GM12874 (cell line): ENCODE measurements around the gene MXD3.

Experiments
- TF ChIP-seq, protein P1 (sequence below): IDR thresholded peaks from 2 replicates; pipeline ENCODE4 v1.5.1; 2011; ENCODE audit warnings: low read depth, mild to moderate bottlenecking, control low read depth, low read length, moderate library complexity; ENCODE audit not compliant: insufficient read depth

Gene MXD3

DNA sequence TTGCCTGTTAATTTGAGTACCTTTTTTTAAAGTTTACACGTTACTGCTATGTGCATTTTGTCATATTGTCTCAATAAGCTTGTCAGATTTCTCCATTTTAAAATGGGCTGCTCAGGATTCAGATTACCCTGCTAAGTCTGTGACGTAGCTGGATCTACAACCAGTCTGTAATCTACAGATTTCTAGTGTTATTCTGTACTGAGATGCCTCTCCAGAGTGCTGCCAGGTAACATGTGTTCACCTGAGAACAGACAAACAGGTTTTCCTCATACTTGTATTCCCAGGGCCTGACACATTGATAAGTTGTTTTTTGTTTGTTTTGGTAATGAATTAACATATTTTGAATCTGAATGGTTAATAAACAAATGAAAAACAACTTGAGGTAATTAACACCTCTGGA, 23.5 kb downstream of the MXD3 start:
- TF ChIP-seq, protein P1, sequence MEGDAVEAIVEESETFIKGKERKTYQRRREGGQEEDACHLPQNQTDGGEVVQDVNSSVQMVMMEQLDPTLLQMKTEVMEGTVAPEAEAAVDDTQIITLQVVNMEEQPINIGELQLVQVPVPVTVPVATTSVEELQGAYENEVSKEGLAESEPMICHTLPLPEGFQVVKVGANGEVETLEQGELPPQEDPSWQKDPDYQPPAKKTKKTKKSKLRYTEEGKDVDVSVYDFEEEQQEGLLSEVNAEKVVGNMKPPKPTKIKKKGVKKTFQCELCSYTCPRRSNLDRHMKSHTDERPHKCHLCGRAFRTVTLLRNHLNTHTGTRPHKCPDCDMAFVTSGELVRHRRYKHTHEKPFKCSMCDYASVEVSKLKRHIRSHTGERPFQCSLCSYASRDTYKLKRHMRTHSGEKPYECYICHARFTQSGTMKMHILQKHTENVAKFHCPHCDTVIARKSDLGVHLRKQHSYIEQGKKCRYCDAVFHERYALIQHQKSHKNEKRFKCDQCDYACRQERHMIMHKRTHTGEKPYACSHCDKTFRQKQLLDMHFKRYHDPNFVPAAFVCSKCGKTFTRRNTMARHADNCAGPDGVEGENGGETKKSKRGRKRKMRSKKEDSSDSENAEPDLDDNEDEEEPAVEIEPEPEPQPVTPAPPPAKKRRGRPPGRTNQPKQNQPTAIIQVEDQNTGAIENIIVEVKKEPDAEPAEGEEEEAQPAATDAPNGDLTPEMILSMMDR = no peak

DNA sequence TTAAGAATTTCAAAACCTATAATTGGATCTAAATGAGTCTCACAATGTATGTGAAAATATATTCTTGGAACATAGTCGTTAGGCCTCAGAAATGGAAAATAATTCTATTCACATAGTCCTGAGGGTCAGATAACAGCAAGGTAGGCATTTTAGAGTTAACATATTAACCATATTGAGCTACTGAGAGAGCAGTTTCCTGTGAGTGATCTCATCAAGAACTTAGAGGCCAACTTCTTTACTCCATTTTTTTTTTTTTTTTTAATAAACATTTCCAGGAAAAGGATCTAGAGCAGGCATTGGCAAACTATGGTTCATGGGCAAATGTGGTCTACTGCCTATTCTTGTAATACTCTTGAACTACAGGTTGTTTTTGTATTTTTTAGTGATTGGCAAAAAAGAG, 34.8 kb downstream of the MXD3 start:
- TF ChIP-seq, protein P1 = no peak

DNA sequence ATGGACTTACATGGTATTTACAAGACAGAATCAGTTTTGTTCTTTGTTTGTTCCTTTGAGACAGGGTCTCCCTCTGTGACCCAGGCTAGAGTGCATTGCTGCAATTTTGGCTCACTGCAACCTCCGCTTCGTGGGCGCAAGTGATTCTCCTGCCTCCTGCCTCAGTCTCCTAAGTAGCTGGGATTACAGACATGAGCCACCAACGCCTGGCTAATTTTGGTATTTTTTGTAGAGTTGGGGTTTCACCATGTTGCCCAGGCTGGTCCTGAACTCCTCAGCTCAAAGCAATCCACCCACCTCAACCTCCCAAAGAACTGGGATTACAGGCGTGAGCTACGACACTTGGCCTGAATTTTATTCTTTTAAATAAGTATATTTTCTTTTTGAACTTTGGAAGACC, 35.8 kb downstream of the MXD3 start:
- TF ChIP-seq, protein P1 = no peak

DNA sequence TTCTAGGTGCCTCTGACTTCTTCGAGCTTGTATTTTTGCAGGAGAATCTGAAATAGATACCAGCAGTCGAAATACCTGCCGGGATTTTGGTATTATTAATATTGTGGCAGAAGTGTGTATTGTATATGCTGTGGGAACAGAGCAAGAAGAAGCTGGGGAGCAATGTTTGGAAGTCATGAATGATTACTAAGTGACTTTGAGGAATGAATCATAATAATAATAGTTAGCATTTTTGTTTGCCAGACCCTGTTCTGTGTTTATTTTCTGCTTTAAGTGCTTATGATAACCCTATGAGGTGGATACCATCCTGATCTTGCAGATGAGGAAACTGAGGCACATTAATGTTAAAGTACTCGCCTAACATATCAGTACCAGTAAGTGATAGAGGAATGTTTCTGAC, 40.6 kb downstream of the MXD3 start:
- TF ChIP-seq, protein P1 = no peak

DNA sequence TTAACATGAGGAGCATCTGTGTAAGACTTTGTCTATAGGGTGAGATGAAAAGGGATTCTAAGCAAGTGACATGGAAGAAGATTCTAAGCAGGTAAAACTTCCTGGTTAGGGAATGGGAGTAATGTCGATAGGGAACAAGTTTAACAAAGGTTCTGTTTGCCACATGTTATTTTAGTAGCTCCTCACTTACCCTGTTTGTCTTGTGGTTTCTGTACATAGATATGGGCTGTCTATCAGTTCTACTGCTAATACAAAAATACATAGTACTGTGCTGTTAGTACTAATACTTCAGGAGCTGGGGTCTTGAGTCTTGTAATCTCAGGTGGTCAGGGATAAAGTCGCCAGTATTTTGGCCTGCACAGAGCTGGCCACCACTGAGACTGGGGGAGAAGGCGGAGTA, 41.0 kb downstream of the MXD3 start:
- TF ChIP-seq, protein P1 = no peak

DNA sequence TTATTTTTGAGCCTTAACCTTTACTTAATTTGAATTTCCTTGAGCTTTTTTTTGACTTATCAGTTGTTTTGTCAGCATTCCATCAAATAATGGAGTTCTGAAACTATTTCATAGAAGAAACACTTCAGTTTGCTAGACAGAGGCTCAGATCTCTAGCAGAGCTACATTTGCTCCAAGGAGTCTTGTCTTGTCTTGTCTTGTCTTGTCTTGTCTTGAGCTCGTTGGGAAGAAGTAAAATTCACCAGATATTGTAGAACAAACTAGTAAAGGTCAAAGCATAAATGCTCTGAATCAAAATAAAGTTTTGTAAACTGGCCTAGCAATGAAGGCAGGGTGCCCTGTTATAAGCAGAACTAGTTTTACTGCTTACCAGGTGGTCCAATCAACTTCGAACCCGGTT, 41.7 kb downstream of the MXD3 start:
- TF ChIP-seq, protein P1 = no peak

DNA sequence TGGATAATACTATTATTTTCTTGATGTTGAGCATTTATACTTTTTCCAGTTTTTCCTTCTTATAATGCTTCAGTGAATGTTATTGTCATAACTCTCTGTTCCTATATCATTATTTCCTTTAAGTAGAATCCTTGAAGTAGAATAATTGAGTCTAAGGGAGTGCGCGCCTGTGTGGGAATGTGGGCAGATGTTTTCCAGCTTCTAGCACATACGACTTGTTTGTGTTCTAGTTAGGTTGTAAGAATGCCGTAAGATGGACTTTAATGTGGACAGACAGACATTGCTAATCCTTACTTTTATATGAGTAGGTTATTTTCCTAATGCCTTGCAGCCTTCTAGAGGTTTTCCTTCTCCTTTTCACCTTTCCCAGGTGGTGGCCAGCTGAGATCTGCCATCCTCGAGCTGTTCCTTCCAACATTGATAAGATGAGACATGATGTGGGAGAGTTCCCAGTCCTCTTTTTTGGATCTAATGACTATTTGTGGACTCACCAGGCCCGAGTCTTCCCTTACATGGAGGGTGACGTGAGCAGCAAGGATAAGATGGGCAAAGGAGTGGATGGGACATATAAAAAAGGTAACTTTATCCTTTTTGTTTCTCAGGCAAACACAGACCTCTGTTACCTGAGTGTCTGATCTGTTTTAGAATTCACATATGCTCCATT, 42.3 kb downstream of the MXD3 start:
- TF ChIP-seq, protein P1 = no peak
